ENCODE measurements around the gene ROBO1. TPM values are rescaled to one million over a fixed set of nuclear protein-coding genes. Genes with fewer than 3 reads are reported as not detected.

ROBO1 gene
- total RNA-seq (14.2 and 26.4 TPM in 2 replicates), polyA plus RNA-seq (4.3 and 5.9 TPM in 2 replicates), polyA minus RNA-seq (18.4 and 29.6 TPM in 2 replicates), Bru-seq, nascent RNA (percentile 40 among the genes with signal in this experiment), BruChase-seq, experiment 1, labeled RNA remaining after a 6-hour chase (percentile 41 among the genes with signal in this experiment), BruChase-seq, experiment 2, labeled RNA remaining after a 2-hour chase (percentile 42 among the genes with signal in this experiment)
- polyA plus RNA-seq (2011; cell fraction: cytosol; rRNA removed) = 5.5 and 7.1 TPM in 2 replicates
- 10.2 and 10.7 TPM in 2 replicates for polyA plus RNA-seq (2011; cell fraction: nucleus; rRNA removed)
- polyA plus RNA-seq (2012) = 16.1 and 18.6 TPM in 2 replicates
- 24.4 TPM for polyA minus RNA-seq (2011; cell fraction: cytosol; rRNA and poly(A)+ RNA removed)
- 24.3 and 33.1 TPM in 2 replicates for polyA minus RNA-seq (2011; cell fraction: nucleus; rRNA and poly(A)+ RNA removed)
- long read RNA-seq, full-length matches to known transcripts = 1 of 10 reads
- long read RNA-seq, partial matches to known transcripts = 6 of 10 reads
- long read RNA-seq, other reads (novel, unspliced or antisense) = 3 of 10 reads

- Histone ChIP-seq H2AFZ (ENCODE audit: low read depth, low read length) (peak within 1 kb of the TSS; percentile 92), H3K9me1 (replicated peaks; ENCODE audit: control insufficient read depth, extremely low read depth, insufficient read depth, low read length) (no peaks in the 10 kb centered on the region), H3K4me3 (replicated peaks in 1 of 3; ENCODE audit: insufficient read depth in 1 of 3, low read depth in 1 of 3, low read length in 3 of 3) (peak within 1 kb of the TSS; percentile 58 to 80 (median 73)), H3K4me2 (ENCODE audit: insufficient read depth, low read length) (peak within 1 kb of the TSS; percentile 98), H4K20me1 (replicated peaks; ENCODE audit: control insufficient read depth, extremely low read depth, insufficient read depth, low read length) (no peaks in the 10 kb centered on the region), H3K4me1 (ENCODE audit: control insufficient read depth, extremely low read depth, insufficient read depth, low read length) (peaks cover 15% of the 10 kb centered on the region), H3K27me3 (ENCODE audit: control insufficient read depth in 2 of 2, insufficient read depth in 2 of 2, low read length in 2 of 2) (peaks cover 0 to 5% of the 10 kb centered on the region in 2 experiments), H3K36me3 (ENCODE audit: control insufficient read depth in 2 of 2, extremely low read depth in 1 of 2, insufficient read depth in 2 of 2, low read length in 2 of 2) (no peaks in the 10 kb centered on the region), H3K9me3 (replicated peaks; ENCODE audit: control insufficient read depth, insufficient read depth, low read length) (no peaks in the 10 kb centered on the region), H3K9ac (replicated peaks; ENCODE audit: extremely low read depth, insufficient read depth, low read length) (peak within 1 kb of the TSS; percentile 42), H3K27ac (ENCODE audit: insufficient read depth, low read depth, low read length) (no peak within 1 kb of the TSS), H3K79me2 (ENCODE audit: control insufficient read depth, insufficient read depth, low read length) (no peaks in the 10 kb centered on the region)
- DNase-seq (ENCODE audit: low read depth, low spot score) (no peak), FAIRE-seq (peak; percentile 75)
- ChIA-PET POLR2A (interaction anchor here (0.7 kb wide), 1 partner anchor 216 kb away, joined by 4 read pairs; no protein-coding TSS in a partner anchor), CTCF (interaction anchor here (0.9 to 1.5 kb wide), 3 partner anchors 209 to 909 kb away, joined by 3 to 4 read pairs (median 3); no protein-coding TSS in a partner anchor)
- intact Hi-C loops (cut with micrococcal nuclease) = no loop called here
- dilution Hi-C loops (cut with MboI; ENCODE audit: extremely low pct_ligation_motif_present, low sequenced_read_pairs) = no loop called here
- no TSS peak for BruUV-seq (replicated peaks)
- TF ChIP-seq JUN (IDR thresholded peaks at IDR 0.05; ENCODE audit: borderline replicate concordance, insufficient read depth, insufficient read length, low read depth) = no peak
- TF ChIP-seq MYC (IDR thresholded peaks at IDR 0.05; ENCODE audit: low read depth, low read length) = no peak
- no peak for TF ChIP-seq GATA2 (IDR thresholded peaks at IDR 0.05; ENCODE audit: insufficient read depth, insufficient read length, low read depth, low read length)
- TF ChIP-seq, protein P1, sequence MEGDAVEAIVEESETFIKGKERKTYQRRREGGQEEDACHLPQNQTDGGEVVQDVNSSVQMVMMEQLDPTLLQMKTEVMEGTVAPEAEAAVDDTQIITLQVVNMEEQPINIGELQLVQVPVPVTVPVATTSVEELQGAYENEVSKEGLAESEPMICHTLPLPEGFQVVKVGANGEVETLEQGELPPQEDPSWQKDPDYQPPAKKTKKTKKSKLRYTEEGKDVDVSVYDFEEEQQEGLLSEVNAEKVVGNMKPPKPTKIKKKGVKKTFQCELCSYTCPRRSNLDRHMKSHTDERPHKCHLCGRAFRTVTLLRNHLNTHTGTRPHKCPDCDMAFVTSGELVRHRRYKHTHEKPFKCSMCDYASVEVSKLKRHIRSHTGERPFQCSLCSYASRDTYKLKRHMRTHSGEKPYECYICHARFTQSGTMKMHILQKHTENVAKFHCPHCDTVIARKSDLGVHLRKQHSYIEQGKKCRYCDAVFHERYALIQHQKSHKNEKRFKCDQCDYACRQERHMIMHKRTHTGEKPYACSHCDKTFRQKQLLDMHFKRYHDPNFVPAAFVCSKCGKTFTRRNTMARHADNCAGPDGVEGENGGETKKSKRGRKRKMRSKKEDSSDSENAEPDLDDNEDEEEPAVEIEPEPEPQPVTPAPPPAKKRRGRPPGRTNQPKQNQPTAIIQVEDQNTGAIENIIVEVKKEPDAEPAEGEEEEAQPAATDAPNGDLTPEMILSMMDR (IDR thresholded peaks at IDR 0.05; ENCODE audit: extremely low read depth in 1 of 2, insufficient read depth in 1 of 2, low read depth in 1 of 2, low read length in 2 of 2) = no peak
- no peak for TF ChIP-seq POLR2AphosphoS5 (IDR thresholded peaks at IDR 0.05; ENCODE audit: insufficient read depth, low read depth, low read length)
- no peak for TF ChIP-seq MAX (IDR thresholded peaks at IDR 0.05; ENCODE audit: insufficient read depth, insufficient read length)
- no peak for TF ChIP-seq POLR2A (IDR thresholded peaks at IDR 0.05; ENCODE audit: low read depth, low read length)
- no peak for TF ChIP-seq EZH2 (IDR thresholded peaks at IDR 0.05; ENCODE audit: borderline replicate concordance, low read depth, low read length, severe bottlenecking)
- TF ChIP-seq FOS (IDR thresholded peaks at IDR 0.05; ENCODE audit: borderline replicate concordance, insufficient read depth, low read length) = no peak
Observed at GRCh38 chr3:79767905-79768267, at the start of gene ROBO1. Gene ROBO1, minus strand, starts transcription at chr3:79767998.

Data from endothelial cell of umbilical vein (primary cell).